ENCODE results near the gene NOTO.

Gene NOTO

GRCh38 chr2:73233932-73234832 lies 31.8 kb downstream of the NOTO start, which contains the start of gene CCT7:
Gene CCT7 (plus strand): TSS chr2:73234308. CDS start chr2:73234379, 71 bp downstream.
- peak; percentile 45 to 97 (median 91) for DNase-seq

- DNase-seq = no peak
Observed at GRCh38 chr2:73235315-73236028, 33.1 kb downstream of the NOTO start.

GRCh38 chr2:73237168-73237567 lies 34.8 kb downstream of the NOTO start:
- no peak for DNase-seq

GRCh38 chr2:73238149-73238548 lies 35.8 kb downstream of the NOTO start:
- DNase-seq = no peak

GRCh38 chr2:73238976-73239375 lies 36.6 kb downstream of the NOTO start:
- DNase-seq = no peak

GRCh38 chr2:73239776-73240175 lies 37.4 kb downstream of the NOTO start:
- DNase-seq = no peak

GRCh38 chr2:73243884-73244570 lies 41.7 kb downstream of the NOTO start:
- peak in 1 of 58 donors; percentile 24 for DNase-seq

GRCh38 chr2:73244580-73244979 lies 42.2 kb downstream of the NOTO start:
- DNase-seq = no peak

GRCh38 chr2:73246850-73247249 lies 44.5 kb downstream of the NOTO start:
- DNase-seq = no peak

GRCh38 chr2:73249636-73250035 lies 47.3 kb downstream of the NOTO start:
- no peak for DNase-seq

GRCh38 chr2:73250872-73251846 lies 48.8 kb downstream of the NOTO start:
- peak in 1 of 58 donors; percentile 7 for DNase-seq

- no peak for DNase-seq
Observed at GRCh38 chr2:73252238-73253027, 50.1 kb downstream of the NOTO start.

GRCh38 chr2:73253400-73253799 lies 51.0 kb downstream of the NOTO start:
- DNase-seq = no peak

- no peak for DNase-seq
Observed at GRCh38 chr2:73253901-73254300, 51.5 kb downstream of the NOTO start.

GRCh38 chr2:73254343-73255006 lies 52.1 kb downstream of the NOTO start:
- no peak for DNase-seq

- DNase-seq = no peak
Observed at GRCh38 chr2:73255007-73255644, 52.8 kb downstream of the NOTO start.

GRCh38 chr2:73255907-73256617 lies 53.7 kb downstream of the NOTO start:
- DNase-seq = no peak

- no peak for DNase-seq
Observed at GRCh38 chr2:73256618-73256922, 54.2 kb downstream of the NOTO start.
